Ovary (tissue), 9 donors: Measurements from ENCODE around the gene XXYLT1. TPM values are rescaled to one million over a fixed set of nuclear protein-coding genes. Genes with fewer than 3 reads are reported as not detected.

Experiments used
- DNase-seq, 5 donors: peaks; one replicate each; pipeline ENCODE4 v3.0.0-alpha.2; 2019 to 2020
- H3K27ac ChIP-seq, 2 donors: fragments of 200-600 bp; one replicate each; pipeline versions ENCODE4 v1.5.1 to v1.8.0; 2019 to 2022
- H3K27me3 ChIP-seq: fragments of 200-600 bp; one replicate; pipeline ENCODE4 v1.8.0; 2022
- H3K36me3 ChIP-seq: fragments of 200-600 bp; sonication (generic); one replicate; pipeline ENCODE4 v1.5.1; 2019
- H3K4me1 ChIP-seq: one replicate; pipeline ENCODE4 v1.8.1; 2013; ENCODE audit warnings: mild to moderate bottlenecking, moderate library complexity; ENCODE audit not compliant: insufficient read depth
- H3K4me3 ChIP-seq: fragments of 200-600 bp; sonication (generic); one replicate; pipeline ENCODE4 v1.5.1; 2017
- H3K9me3 ChIP-seq, 2 donors: fragments of 200-600 bp in 1 of 2; sonication (generic) in 1 of 2; one replicate each; pipeline versions ENCODE4 v1.5.1 to v1.8.1; 2013 to 2019; ENCODE audit warnings: mild to moderate bottlenecking in 1 of 2, moderate library complexity in 1 of 2
- CTCF ChIP-seq, 3 donors: fragments of 450-650 bp in 2 of 3; fragments of 200-600 bp in 1 of 3; IDR thresholded peaks; one replicate each; pipeline versions ENCODE4 v1.5.1 to v1.8.0; 2016 to 2022; ENCODE audit warnings: antibody characterized with exemption in 3 of 3, mild to moderate bottlenecking in 1 of 3
- EP300 ChIP-seq: sonication (generic); formaldehyde crosslinking; IDR thresholded peaks from one replicate; pipeline ENCODE4 v1.6.1; 2017; ENCODE audit warnings: antibody characterized with exemption
- POLR2A ChIP-seq: fragments of 450-650 bp; IDR thresholded peaks from one replicate; pipeline ENCODE4 v1.6.1; 2017; ENCODE audit warnings: antibody characterized with exemption, mild to moderate bottlenecking, moderate library complexity
- WGBS, 3 donors: extraction: QIAGEN DNeasy Blood & Tissue Kit in 1 of 3; methylation state at CpG; one replicate each; pipeline versions ENCODE4 v1.1.5 to v1.1.7; 2013 to 2017; 5-methylcytosine and 5-hydroxymethylcytosine counted together
- intact Hi-C, 4 donors: fragments of 100-400 bp; cut with DNase I; formaldehyde crosslinking; loops; one replicate each; pipeline versions ENCODE4 v1.11.0 to v1.15.1; 2022 to 2023
- polyA plus RNA-seq, 2 donors: library from polyadenylated mRNA; stranded (reverse); fragments of 200-250 nt in 1 of 2; fragments of 350-450 nt in 1 of 2; fragmentation: Illumina TruSeq in 1 of 2; extraction: RNeasy Lipid Tissue Mini Kit (QIAGEN cat#74804) in 1 of 2; gene quantifications; one replicate each; pipeline ENCODE4 v1.2.3, GENCODE V29; 2013 to 2014
- total RNA-seq, 7 donors: library from RNA; depleted of rRNA in 2 of 7; stranded (reverse); fragments of >200 nt in 2 of 7; fragmentation: NEBNext Ultra II Directional in 3 of 7; extraction: Animal tissue kit (Norgen Biotek cat#: 25700) in 3 of 7; gene quantifications; one replicate each; pipeline versions ENCODE4 v1.1.0 to v1.2.4, GENCODE V29; 2016 to 2023
- donor health status: DM: no; HTN: no; CAD: no; lungs with moderate emphysema.
- donor health status: DM: no; HTN: no; CAD: no.
- donor health status: Bipolar disorder and iron deficiency.
- donor health status: DM: yes; HTN: yes; CAD: no.
- donor health status: DM: no; HTN: no; CAD: no.
- donor health status: DM: yes; HTN: yes; CAD: no.

Gene XXYLT1
- total and polyA plus RNA-seq, 9 donors = 5.6 to 13.6 (median 10.2) TPM

GRCh38 chr3:195124378-195124992 lies 146.5 kb downstream of the XXYLT1 start:
- Histone ChIP-seq H3K36me3 (no peaks in the 10 kb centered on the region), H3K27ac (no peak overlapping the region), H3K4me3 (no peak overlapping the region), H3K4me1 (peaks cover 4% of the 10 kb centered on the region), H3K9me3 (no peaks in the 10 kb centered on the region), H3K27me3 (no peaks in the 10 kb centered on the region)
- WGBS, 3 donors = 18 to 28% (median 19%) methylated on average over 18 of the region's 18 CpGs
- peak in 1 of 5 donors; percentile 58 for DNase-seq
- intact Hi-C loops = loop anchor here in 2 of 4 donors (10.0 kb wide), 1 partner anchor 130 kb away; no protein-coding TSS in a partner anchor
- no peak for TF ChIP-seq EP300
- no peak for TF ChIP-seq CTCF (IDR thresholded peaks at IDR 0.05)
- TF ChIP-seq POLR2A = no peak

- intact Hi-C loops = loop anchor here in 2 of 4 donors (10.0 kb wide), 1 partner anchor 132 kb away; no protein-coding TSS in a partner anchor
- Histone ChIP-seq H3K9me3 (no peaks in the 10 kb centered on the region), H3K36me3 (no peaks in the 10 kb centered on the region), H3K4me1 (peaks cover 4% of the 10 kb centered on the region), H3K4me3 (no peak overlapping the region), H3K27me3 (no peaks in the 10 kb centered on the region), H3K27ac (no peak overlapping the region)
- 91 to 94% (median 93%) methylated on average over 13 of the region's 13 CpGs for WGBS, 3 donors
- TF ChIP-seq POLR2A (no peak), CTCF (IDR thresholded peaks at IDR 0.05) (no peak), EP300 (no peak)
- no peak for DNase-seq
Measured at GRCh38 chr3:195123281-195123691, 147.7 kb downstream of the XXYLT1 start.

- Histone ChIP-seq H3K9me3 (no peaks in the 10 kb centered on the region), H3K4me3 (no peak overlapping the region), H3K36me3 (no peaks in the 10 kb centered on the region), H3K4me1 (peaks cover 4% of the 10 kb centered on the region), H3K27me3 (no peaks in the 10 kb centered on the region), H3K27ac (no peak overlapping the region)
- no peak for DNase-seq
- no peak for TF ChIP-seq EP300
- TF ChIP-seq CTCF (IDR thresholded peaks at IDR 0.05) = no peak
- no peak for TF ChIP-seq POLR2A
- intact Hi-C loops = loop anchor here in 2 of 4 donors (10.0 kb wide), 1 partner anchor 133 kb away; no protein-coding TSS in a partner anchor
- 94 to 98% (median 95%) methylated on average over 4 of the region's 4 CpGs for WGBS, 3 donors
Measured at GRCh38 chr3:195122261-195122660, 148.7 kb downstream of the XXYLT1 start.

- H3K36me3 ChIP-seq = no peaks in the 10 kb centered on the region
- DNase-seq = no peak
- H3K4me1 ChIP-seq = peaks cover 4% of the 10 kb centered on the region
- H3K4me3 ChIP-seq = no peak overlapping the region
- H3K27me3 ChIP-seq = no peaks in the 10 kb centered on the region
- 90 to 100% (median 95%) methylated on average over 2 of the region's 2 CpGs for WGBS, 3 donors
- intact Hi-C loops = loop anchor here in 2 of 4 donors (10.0 kb wide), 1 partner anchor 135 kb away; no protein-coding TSS in a partner anchor
- no peak for TF ChIP-seq CTCF (IDR thresholded peaks at IDR 0.05)
- TF ChIP-seq POLR2A = no peak
- TF ChIP-seq EP300 = no peak
- H3K9me3 ChIP-seq = no peaks in the 10 kb centered on the region
- no peak overlapping the region for H3K27ac ChIP-seq
Measured at GRCh38 chr3:195120267-195120601, 150.7 kb downstream of the XXYLT1 start.
